IPS-18c (cell line): ENCODE data around the gene FOXD3.
A peak's percentile ranks its signal among the peaks of the same experiment; 100 is the strongest.

Source experiments
- H3K4me3 ChIP-seq: 2 replicates; pipeline ENCODE4 v1.7.0; 2013; ENCODE audit warnings: low read depth, mild to moderate bottlenecking, low read length, moderate library complexity; ENCODE audit not compliant: insufficient read depth
- H3K9me3 ChIP-seq: one replicate; pipeline ENCODE4 v1.6.1; 2013; ENCODE audit warnings: mild to moderate bottlenecking, low read length, moderate library complexity; ENCODE audit not compliant: control insufficient read depth, insufficient read depth

The FOXD3 gene

GRCh38 chr1:63318201-63318979, 4.0 kb upstream of the FOXD3 start:
- Histone ChIP-seq H3K9me3 (no peaks in the 10 kb centered on the region), H3K4me3 (no peak overlapping the region)

GRCh38 chr1:63319046-63320021, 3.0 kb upstream of the FOXD3 start:
- Histone ChIP-seq H3K9me3 (peaks cover 3% of the 10 kb centered on the region), H3K4me3 (peak overlapping the region; percentile 77)

DNA sequence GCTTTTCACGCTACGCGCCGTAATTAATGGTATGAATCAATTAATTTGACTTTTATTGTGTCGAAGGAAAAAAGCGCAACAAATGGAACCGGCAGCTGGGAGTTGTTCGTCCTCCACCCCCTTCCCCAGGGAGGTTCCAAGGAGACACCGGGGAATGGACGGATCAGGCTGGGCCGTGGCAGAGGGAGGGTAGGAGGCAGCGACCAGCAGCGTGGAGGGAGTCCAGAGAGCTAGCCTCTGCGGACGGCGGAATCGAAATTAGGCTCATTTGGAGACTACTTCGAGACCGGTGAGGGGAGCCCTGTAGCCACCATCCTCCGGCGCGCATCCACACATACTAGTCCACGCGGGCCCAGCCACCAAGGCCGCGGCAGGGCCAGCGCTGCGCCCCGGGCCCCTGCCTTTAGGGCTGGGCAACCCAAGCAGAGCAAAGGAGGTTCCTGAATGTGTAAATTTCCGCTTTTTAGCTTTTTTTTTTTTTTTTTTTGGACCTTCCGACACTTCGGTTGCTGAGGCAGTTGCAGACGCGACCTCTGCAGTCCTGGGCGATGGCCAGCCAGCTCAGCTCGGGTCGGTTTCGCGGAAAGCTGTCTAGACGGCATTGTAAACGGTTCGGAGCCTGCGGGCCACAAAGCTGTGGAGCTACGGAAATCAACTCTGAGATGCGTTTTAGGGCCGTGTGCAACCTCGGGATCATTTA, 2.2 kb upstream of the FOXD3 start:
- Histone ChIP-seq H3K9me3 (peaks cover 3% of the 10 kb centered on the region), H3K4me3 (peak overlapping the region; percentile 77)

- H3K9me3 ChIP-seq: peaks cover 3% of the 10 kb centered on the region
- peak overlapping the region; percentile 77 for H3K4me3 ChIP-seq
Observed at GRCh38 chr1:63321066-63321784, 1.1 kb upstream of the FOXD3 start.

DNA sequence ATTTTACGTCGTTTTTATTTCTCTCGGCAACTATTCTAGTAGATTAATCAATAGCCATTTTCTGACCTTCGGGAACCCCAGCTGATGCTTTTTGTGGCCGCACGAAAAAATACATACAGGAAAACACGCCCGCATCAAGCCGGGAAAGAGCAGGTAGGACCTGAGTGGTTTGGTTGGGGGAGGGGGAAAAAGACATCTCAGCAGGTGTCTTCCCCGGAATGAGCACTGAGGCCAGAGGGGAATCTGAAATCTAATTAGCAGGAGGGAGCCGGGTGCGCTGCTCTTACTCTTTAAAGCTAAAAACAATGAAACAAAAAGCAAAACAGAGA, 618 bp upstream of the FOXD3 start:
- Histone ChIP-seq H3K4me3 (peak overlapping the region; percentile 77), H3K9me3 (peaks cover 3% of the 10 kb centered on the region)

DNA sequence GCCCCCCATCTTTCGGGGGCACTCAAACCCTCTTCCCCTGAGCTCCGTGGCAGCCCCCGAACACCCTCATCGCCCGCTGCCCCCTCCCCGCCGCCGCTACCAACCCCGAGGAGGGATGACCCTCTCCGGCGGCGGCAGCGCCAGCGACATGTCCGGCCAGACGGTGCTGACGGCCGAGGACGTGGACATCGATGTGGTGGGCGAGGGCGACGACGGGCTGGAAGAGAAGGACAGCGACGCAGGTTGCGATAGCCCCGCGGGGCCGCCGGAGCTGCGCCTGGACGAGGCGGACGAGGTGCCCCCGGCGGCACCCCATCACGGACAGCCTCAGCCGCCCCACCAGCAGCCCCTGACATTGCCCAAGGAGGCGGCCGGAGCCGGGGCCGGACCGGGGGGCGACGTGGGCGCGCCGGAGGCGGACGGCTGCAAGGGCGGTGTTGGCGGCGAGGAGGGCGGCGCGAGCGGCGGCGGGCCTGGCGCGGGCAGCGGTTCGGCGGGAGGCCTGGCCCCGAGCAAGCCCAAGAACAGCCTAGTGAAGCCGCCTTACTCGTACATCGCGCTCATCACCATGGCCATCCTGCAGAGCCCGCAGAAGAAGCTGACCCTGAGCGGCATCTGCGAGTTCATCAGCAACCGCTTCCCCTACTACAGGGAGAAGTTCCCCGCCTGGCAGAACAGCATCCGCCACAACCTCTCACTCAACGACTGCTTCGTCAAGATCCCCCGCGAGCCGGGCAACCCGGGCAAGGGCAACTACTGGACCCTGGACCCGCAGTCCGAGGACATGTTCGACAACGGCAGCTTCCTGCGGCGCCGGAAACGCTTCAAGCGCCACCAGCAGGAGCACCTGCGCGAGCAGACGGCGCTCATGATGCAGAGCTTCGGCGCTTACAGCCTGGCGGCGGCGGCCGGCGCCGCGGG, 837 bp downstream of the FOXD3 start:
- peaks cover 3% of the 10 kb centered on the region for H3K9me3 ChIP-seq
- peak overlapping the region; percentile 77 for H3K4me3 ChIP-seq

DNA sequence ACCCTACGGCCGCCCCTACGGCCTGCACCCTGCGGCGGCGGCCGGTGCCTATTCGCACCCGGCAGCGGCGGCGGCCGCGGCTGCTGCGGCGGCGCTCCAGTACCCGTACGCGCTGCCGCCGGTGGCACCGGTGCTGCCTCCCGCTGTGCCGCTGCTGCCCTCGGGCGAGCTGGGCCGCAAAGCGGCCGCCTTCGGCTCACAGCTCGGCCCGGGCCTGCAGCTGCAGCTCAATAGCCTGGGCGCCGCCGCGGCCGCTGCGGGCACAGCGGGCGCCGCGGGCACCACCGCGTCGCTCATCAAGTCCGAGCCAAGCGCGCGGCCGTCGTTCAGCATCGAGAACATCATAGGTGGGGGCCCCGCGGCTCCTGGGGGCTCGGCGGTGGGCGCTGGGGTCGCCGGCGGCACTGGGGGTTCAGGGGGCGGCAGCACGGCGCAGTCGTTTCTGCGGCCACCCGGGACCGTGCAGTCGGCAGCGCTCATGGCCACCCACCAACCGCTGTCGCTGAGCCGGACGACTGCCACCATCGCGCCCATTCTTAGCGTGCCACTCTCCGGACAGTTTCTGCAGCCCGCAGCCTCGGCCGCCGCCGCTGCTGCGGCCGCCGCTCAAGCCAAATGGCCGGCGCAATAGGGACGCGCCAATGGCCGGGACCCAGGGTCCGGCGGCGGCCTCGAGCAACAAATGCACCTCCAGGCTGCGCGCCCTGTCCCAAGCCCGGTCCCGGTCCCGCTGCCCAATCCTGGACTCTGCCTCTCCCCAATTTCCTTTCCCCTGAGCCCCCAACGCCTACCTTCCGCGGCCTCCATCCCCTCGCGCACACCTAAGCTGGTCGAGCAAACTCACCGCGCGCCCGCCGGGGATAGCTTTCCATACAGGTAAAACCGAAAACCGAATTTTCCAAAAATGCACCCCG, 1.8 kb downstream of the FOXD3 start:
- peak overlapping the region; percentile 77 for H3K4me3 ChIP-seq
- peaks cover 3% of the 10 kb centered on the region for H3K9me3 ChIP-seq

- Histone ChIP-seq H3K4me3 (peak overlapping the region; percentile 77), H3K9me3 (peaks cover 3% of the 10 kb centered on the region)
Observed at GRCh38 chr1:63324779-63325119, 2.4 kb downstream of the FOXD3 start.

GRCh38 chr1:63325279-63325985, 3.1 kb downstream of the FOXD3 start:
- Histone ChIP-seq H3K9me3 (peaks cover 3% of the 10 kb centered on the region), H3K4me3 (no peak overlapping the region)

DNA sequence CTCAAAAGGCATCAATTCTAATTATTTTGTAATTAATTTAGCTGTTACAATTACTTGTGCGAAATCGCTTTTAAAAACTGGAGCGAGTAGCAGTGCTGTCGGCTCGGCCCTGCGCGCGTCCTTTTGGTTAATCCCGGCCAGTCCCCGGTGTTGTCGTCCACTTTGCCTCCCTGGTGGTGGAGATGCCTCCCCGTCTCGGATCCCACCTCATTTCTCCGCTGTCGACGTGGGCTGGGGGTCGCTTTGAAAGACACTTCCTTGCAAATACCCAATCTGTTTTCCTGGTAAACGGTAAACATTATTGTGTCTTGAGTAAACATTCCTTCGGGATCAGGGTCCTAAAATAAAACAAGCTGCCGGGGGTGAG, 3.7 kb downstream of the FOXD3 start:
- Histone ChIP-seq H3K9me3 (peaks cover 3% of the 10 kb centered on the region), H3K4me3 (peak overlapping the region; percentile 38)

GRCh38 chr1:63326473-63327380, 4.4 kb downstream of the FOXD3 start:
- H3K4me3 ChIP-seq: peak overlapping the region; percentile 38; the same call in 1 of the 2 replicates
- peaks cover 3% of the 10 kb centered on the region for H3K9me3 ChIP-seq

GRCh38 chr1:63327417-63328054, 5.2 kb downstream of the FOXD3 start:
- no peak overlapping the region for H3K4me3 ChIP-seq
- peaks cover 3% of the 10 kb centered on the region for H3K9me3 ChIP-seq

GRCh38 chr1:63328122-63328521, 5.8 kb downstream of the FOXD3 start:
- Histone ChIP-seq H3K4me3 (no peak overlapping the region), H3K9me3 (peaks cover 3% of the 10 kb centered on the region)

GRCh38 chr1:63328781-63329180, 6.4 kb downstream of the FOXD3 start:
- Histone ChIP-seq H3K9me3 (peaks cover 3% of the 10 kb centered on the region), H3K4me3 (no peak overlapping the region)
